Left forelimb (tissue), 1 donor: Measurements from ENCODE around the gene XAB2.
"Not testable (repeated sequence)": the region's sequence is repeated elsewhere in the genome, so short reads cannot be mapped to it uniquely, and the experiment has no call there.

Source experiments
- DNase-seq: peaks from one replicate; pipeline ENCODE4 v3.0.0-alpha.2; 2018; ENCODE audit warnings: low spot score

The XAB2 gene

DNA sequence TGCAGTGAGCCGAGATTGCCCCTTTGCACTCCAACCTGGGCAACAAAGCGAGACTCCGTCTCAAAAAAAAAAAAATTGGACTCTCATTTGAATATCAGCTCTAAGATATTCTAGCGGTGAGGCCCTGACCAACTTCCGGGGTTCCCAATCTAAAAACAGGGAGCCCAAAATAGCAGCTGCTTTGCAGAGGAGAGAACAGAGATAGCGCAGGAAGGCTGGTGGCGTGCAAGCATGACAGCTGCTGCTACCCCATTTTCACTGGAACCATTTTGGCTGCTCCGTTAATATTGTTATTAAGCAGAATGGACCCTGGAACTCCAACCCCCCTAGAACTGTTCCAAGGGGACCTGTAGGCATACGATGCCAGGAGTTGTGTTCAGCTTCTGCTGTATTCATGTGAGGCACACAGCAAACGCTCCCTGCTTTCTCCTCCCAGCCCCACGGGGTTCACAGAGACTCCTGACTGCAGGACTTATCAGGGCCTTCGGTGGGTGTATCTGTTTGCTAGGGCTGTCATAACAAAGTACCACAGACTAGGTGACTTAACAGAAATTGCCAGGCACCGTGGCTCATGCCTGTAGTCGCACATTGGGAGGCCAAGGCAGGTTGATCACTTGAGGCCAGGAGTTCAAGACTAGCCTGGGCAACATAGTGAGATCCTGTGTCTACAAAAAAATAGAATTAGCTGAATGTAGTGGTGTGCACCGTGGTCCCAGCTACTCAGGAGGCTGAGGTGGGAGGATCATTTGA, 19.1 kb upstream of the XAB2 start:
- DNase-seq: no peak

GRCh38 chr19:7647156-7647555, 17.8 kb upstream of the XAB2 start:
- no peak for DNase-seq

GRCh38 chr19:7646426-7646700, 17.0 kb upstream of the XAB2 start:
- DNase-seq: no peak

DNA sequence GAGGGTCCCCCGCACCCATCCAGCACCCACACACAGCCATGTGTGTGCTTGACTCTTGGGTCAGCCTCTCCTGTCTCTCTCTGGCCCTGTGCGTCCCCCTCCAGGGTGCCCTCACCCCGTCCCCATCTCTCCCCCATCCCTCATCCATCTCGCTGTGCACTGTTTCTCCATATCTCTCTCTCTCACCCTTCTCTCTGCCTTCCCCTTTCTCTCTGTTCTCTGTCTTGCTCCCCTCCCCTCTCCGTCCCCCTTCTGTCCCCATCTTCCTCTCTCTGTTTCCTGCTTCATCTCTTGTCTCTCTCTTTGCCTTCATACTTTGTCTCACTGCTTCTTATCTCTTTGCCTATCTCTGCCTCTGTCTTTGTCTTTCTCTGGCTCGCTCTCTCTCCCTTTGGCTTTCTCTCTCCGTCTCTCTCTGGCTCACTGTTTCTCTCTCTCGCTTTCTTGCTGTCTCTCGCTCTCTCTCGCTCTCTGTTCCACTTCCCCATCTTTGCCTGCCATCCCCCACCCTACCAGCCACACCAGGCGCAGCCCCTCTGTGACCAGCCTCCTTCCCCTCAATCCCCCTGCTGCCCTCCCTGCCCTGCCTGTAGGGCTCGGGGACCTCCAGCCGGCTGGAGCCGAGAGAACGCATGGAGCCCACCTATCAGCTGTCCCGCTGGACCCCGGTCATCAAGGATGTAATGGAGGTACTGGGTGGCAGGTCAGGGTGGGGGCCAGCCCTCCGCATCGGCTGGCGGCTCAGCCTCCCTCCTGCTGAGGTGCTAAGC, 16.5 kb upstream of the XAB2 start:
- DNase-seq: no peak

- DNase-seq: no peak
These were observed 15.8 kb upstream of the XAB2 start for GRCh38 chr19:7645163-7645562.

DNA sequence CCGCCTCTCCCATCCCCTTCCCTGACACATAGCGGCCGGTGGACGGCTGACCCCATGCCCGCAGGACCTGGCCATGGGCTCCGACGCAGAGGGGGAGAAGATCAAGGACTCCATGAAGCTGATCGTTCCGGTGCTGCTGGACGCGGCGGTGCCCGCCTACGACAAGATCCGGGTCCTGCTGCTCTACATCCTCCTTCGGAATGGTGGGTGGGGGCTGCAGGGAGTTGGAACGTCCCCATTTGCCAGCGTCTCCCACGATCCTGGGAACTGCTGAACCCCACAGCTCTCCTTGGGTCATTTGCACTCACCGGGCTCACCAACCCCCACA, 15.2 kb upstream of the XAB2 start:
- DNase-seq: no peak

- not testable (repeated sequence) for DNase-seq
These were observed 14.5 kb upstream of the XAB2 start for GRCh38 chr19:7643629-7644549.

DNA sequence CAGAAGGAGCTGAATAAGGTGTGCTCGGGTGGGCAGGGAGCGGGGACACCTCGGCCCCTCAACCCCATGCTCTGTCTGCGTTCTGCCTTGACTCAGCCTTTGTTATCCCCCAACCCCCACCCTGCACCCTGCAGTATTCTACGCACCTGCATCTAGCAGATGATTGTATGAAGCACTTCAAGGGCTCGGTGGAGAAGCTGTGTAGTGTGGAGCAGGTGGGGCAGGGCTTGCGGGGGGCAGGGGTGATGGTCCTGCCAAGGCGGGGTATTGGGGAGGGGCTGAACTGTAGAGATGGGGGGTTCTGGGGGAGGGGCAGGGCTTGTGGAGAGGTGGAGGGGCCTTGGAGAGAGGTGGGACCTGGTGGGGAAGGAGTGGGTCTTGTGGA, 13.7 kb upstream of the XAB2 start:
- no peak for DNase-seq

- no peak for DNase-seq
These were observed 13.1 kb upstream of the XAB2 start for GRCh38 chr19:7642295-7643030.

- DNase-seq: no peak
These were observed 12.2 kb upstream of the XAB2 start for GRCh38 chr19:7641290-7642276.

GRCh38 chr19:7640803-7641202, 11.5 kb upstream of the XAB2 start:
- no peak for DNase-seq

- no peak for DNase-seq
These were observed 10.6 kb upstream of the XAB2 start for GRCh38 chr19:7639863-7640348.

GRCh38 chr19:7638802-7639465, 9.6 kb upstream of the XAB2 start:
- DNase-seq: no peak

DNA sequence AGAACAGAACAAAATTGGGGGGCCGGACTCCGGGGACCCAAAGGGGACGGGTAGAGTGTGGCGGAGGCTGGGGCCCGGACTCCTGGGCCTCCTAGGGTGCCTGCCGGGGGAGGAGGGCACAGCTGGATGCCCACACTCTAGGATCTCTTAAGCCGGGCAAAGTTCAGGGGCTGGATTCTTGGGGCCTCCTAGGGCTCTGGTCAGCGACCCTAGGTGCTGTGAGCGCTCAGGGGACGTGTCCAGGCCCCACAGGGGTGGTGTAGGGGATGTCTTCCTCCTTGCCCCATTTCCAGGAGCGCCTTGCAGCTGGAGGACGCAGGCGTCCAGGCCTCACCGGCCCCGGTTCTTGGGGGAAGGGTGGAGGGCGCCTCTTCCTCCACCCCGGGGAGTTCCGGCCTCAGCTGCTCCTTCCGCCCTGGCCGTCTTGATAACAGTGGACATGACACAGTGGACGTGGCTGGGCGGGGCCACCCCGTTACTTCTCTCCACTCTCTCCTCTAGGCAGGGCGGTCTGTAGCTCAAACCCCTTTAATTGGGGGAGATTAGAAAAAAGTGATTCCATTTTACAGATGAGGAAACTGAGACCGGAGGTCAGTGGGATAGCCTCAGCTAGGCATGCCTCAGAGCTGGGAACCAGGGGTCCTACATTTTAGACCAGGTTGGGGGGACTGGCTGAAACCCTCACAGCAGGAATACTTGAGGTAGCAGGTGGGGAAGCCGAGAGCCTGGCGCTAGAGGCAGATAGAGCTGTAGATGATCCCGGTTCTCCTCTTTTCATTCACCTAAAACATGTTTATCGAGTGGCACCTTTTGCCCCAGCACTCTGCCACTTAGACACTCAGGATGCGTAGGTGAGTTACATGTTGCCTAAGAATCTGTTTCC, 8.3 kb upstream of the XAB2 start:
- no peak for DNase-seq

- DNase-seq: no peak
These were observed 7.5 kb upstream of the XAB2 start, which contains the start of gene STXBP2 for GRCh38 chr19:7636691-7637373. TSS of gene STXBP2 (plus strand) at chr19:7637110. CDS start at chr19:7637150, 40 bp downstream.

- no peak for DNase-seq
These were observed 7.0 kb upstream of the XAB2 start for GRCh38 chr19:7636317-7636690.

- no peak for DNase-seq
These were observed 6.3 kb upstream of the XAB2 start for GRCh38 chr19:7635670-7636069.

DNA sequence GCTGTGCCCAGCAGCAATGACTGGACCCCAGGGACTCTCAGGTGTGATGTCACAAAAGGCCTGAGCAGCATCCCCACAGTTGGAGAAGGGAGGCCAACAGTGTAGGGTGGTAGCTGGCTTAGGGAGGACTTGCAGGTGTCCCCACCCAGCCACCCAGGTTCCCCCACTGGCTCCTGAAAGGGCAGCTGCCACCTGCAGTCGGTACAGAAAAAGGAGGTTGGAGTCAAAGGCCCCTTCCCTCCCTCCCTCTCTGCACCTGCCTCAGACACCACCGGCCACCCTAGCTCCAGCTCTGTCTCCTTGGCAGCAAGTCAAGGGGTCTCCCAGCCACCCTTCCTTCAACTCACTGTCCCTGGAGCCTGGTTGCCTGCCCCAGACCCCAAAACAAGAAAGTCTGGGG, 4.4 kb upstream of the XAB2 start, which contains the start of gene PCP2:
TSS of gene PCP2 (minus strand) at position 22 of the 400 bp plus-strand sequence. CDS start 262 bp downstream, outside the sequence.
- DNase-seq: no peak
